Spleen (tissue), 7 donors: ENCODE data around the gene GMCL2.

ENCODE experiments used
- CTCF ChIP-seq, 11 experiments: fragments of 200-600 bp in 7 of 11; fragments of 450-650 bp in 4 of 11; sonication (generic) in 4 of 11; IDR thresholded peaks in 8 of 11; conservative IDR thresholded peaks in 3 of 11; 1 replicate in 7 of 11; 2 replicates in 4 of 11; pipeline versions ENCODE4 v1.4.0 to v1.8.0; 2016 to 2021; ENCODE audit warnings: antibody characterized with exemption in 11 of 11, inconsistent platforms in 4 of 11, mild to moderate bottlenecking in 1 of 11
- POLR2A ChIP-seq, 3 donors: fragments of 450-650 bp; IDR thresholded peaks; one replicate each; pipeline ENCODE4 v1.5.1; 2017; ENCODE audit warnings: antibody characterized with exemption in 3 of 3, mild to moderate bottlenecking in 1 of 3
- donor health status: DM: no; HTN: no; CAD: no; lungs with moderate emphysema.
- donor health status: DM: no; HTN: no; CAD: no.
- donor health status: DM: no; HTN: no; CAD: no.

- TF ChIP-seq POLR2A (IDR thresholded peaks at IDR 0.05) (no peak), CTCF (IDR thresholded peaks at IDR 0.05 in 8 of 11, conservative IDR thresholded peaks at IDR 0.05 in 3 of 11) (no peak)
These were observed 22.3 kb upstream of the GMCL2 start for GRCh38 chr5:178209334-178210072.
